Muscle of back (tissue), 11 donors: ENCODE data around the gene ZC3H12A. TPM values are rescaled to one million over a fixed set of nuclear protein-coding genes. Genes with fewer than 3 reads are reported as not detected.
A peak's percentile ranks its signal among the peaks of the same experiment; 100 is the strongest.

Experiments
- DNase-seq, 3 donors: peaks; one replicate each; pipeline versions ENCODE4 v3.0.0 to v3.0.0-alpha.2; 2013
- polyA plus RNA-seq, 10 donors: library from polyadenylated mRNA; unstranded; fragments of 120-200 nt; gene quantifications; one replicate each; pipeline ENCODE4 v1.2.1, GENCODE V29; 2013; ENCODE audit not compliant: insufficient read length in 10 of 10

Gene ZC3H12A
- polyA plus RNA-seq, 10 donors, result 0.35 to 2.3 (median 1.2) TPM

GRCh38 chr1:37478451-37478881 lies 4.1 kb downstream of the ZC3H12A start:
- DNase-seq, result no peak

- DNase-seq, result no peak
Observed at GRCh38 chr1:37478890-37479254, 4.5 kb downstream of the ZC3H12A start.

GRCh38 chr1:37479255-37480124 lies 5.1 kb downstream of the ZC3H12A start:
- DNase-seq, result peak in 2 of 3 donors; percentile 64 to 74

GRCh38 chr1:37480125-37480466 lies 5.7 kb downstream of the ZC3H12A start:
- no peak for DNase-seq

GRCh38 chr1:37480581-37481288 lies 6.4 kb downstream of the ZC3H12A start:
- DNase-seq, result no peak

- DNase-seq, result no peak
Observed at GRCh38 chr1:37481289-37482003, 7.1 kb downstream of the ZC3H12A start.

GRCh38 chr1:37482004-37482785 lies 7.8 kb downstream of the ZC3H12A start:
- DNase-seq, result no peak

GRCh38 chr1:37482796-37483744 lies 8.7 kb downstream of the ZC3H12A start:
- no peak for DNase-seq

GRCh38 chr1:37483785-37484184 lies 9.4 kb downstream of the ZC3H12A start:
- DNase-seq, result no peak

GRCh38 chr1:37484325-37485051 lies 10.1 kb downstream of the ZC3H12A start:
- DNase-seq, result no peak

- no peak for DNase-seq
Observed at GRCh38 chr1:37485902-37486679, 11.7 kb downstream of the ZC3H12A start.

- peak; percentile 51 to 83 (median 70) for DNase-seq
Observed at GRCh38 chr1:37486680-37487618, 12.6 kb downstream of the ZC3H12A start.

GRCh38 chr1:37487619-37487984 lies 13.2 kb downstream of the ZC3H12A start:
- no peak for DNase-seq

GRCh38 chr1:37493336-37494098 lies 19.1 kb downstream of the ZC3H12A start:
- no peak for DNase-seq

GRCh38 chr1:37495875-37496274 lies 21.5 kb downstream of the ZC3H12A start:
- no peak for DNase-seq

- DNase-seq, result no peak
Observed at GRCh38 chr1:37497832-37498231, 23.5 kb downstream of the ZC3H12A start.
